ENCODE results near the gene ACSS2.

DNA sequence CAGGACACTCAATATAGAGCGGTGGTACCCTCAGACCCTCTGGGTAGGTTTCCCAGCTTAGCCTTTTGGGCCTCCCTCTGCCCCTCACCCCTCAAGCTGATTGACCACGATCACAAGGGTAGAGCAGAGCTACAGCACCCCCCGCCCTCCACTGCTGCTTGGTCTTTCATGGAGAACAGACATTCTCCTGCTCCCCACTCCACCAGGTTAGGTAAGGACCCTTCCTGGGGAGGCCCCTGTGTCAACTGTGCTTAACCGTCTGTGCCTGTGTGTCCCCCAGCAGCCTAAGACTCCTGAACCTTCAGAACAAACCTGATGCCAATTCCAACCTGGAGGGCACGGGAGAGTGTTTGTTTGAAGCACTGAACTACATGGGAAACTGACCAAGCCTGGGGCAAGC, 91.0 kb downstream of the ACSS2 start:
- no peak for TF ChIP-seq POLR2AphosphoS5 (IDR thresholded peaks at IDR 0.05; ENCODE audit: low read depth, low read length)
- no peak for TF ChIP-seq TAF1 (IDR thresholded peaks at IDR 0.05; ENCODE audit: borderline replicate concordance, low read depth, low read length)
- no peak for TF ChIP-seq POLR2A (IDR thresholded peaks at IDR 0.05; ENCODE audit: low read depth, low read length)

All from GM12892 (cell line).